ENCODE data around the gene ZC3H10. TPM values are rescaled to one million over a fixed set of nuclear protein-coding genes. Genes with fewer than 3 reads are reported as not detected.
A peak's percentile ranks its signal among the peaks of the same experiment; 100 is the strongest.

The ZC3H10 gene
- total and polyA plus RNA-seq, 2 of the 13 experiments (the other 11 are each of a cell fraction or from before 2014, with no cell fraction given), result 0.70 to 2.3 TPM

DNA sequence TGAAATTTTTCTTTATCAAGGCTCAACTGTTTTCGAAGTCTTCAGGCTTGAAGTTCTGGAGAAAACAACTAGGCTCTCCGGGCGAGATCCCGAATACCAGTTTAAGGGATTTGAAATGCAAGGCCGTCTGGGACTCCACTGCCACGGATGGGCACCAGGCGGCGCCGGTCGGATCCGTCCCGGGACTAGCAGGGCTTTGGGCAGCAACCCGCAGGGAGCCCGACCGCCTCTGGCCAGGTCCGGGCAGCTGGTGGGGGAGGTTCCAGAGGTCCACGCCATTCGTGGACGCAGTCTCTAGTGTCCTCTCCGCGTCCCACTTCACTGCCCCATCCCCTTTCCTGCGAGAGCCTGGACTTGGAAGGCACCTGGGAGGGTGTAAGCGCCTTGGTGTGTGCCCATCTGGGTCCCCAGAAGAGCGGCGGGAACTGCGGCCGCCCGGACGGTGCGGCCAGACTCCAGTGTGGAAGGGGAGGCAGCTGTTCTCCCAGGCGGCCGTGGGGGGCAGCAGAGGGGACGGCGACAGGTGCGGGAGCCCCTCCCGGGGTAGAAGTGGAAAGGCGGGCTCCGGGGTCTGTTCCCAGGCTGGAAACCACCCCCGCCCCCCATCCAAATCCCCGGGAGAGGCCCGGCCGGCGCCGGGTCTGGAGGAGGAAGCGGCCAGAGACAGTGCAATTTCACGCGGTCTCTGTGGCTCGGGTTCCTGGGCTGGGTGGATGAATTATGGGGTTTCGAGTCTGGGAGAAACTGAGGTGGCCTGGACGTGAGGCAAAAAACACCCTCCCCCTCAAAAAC lies 38.9 kb upstream of the ZC3H10 start (continued):
- TF ChIP-seq, protein P1, sequence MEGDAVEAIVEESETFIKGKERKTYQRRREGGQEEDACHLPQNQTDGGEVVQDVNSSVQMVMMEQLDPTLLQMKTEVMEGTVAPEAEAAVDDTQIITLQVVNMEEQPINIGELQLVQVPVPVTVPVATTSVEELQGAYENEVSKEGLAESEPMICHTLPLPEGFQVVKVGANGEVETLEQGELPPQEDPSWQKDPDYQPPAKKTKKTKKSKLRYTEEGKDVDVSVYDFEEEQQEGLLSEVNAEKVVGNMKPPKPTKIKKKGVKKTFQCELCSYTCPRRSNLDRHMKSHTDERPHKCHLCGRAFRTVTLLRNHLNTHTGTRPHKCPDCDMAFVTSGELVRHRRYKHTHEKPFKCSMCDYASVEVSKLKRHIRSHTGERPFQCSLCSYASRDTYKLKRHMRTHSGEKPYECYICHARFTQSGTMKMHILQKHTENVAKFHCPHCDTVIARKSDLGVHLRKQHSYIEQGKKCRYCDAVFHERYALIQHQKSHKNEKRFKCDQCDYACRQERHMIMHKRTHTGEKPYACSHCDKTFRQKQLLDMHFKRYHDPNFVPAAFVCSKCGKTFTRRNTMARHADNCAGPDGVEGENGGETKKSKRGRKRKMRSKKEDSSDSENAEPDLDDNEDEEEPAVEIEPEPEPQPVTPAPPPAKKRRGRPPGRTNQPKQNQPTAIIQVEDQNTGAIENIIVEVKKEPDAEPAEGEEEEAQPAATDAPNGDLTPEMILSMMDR (CRISPR knock-in tag; IDR thresholded peaks at IDR 0.05), result peak; percentile 83
- no peak for TF ChIP-seq ZBTB1 (CRISPR knock-in tag; IDR thresholded peaks at IDR 0.05; ENCODE audit: borderline replicate concordance)
- TF ChIP-seq HDAC6 (IDR thresholded peaks at IDR 0.05; ENCODE audit: low read depth, low read length), result no peak
- peak; percentile 58; the same call in 1 of the 2 replicates for TF ChIP-seq ZNF331 (CRISPR knock-in tag; IDR thresholded peaks at IDR 0.05)
- TF ChIP-seq RBM22 (optimal IDR thresholded peaks at IDR 0.05; ENCODE audit: low read length), result peak; percentile 84
- peak; percentile 81 for TF ChIP-seq ZC3H4 (CRISPR knock-in tag; IDR thresholded peaks at IDR 0.05; ENCODE audit: borderline replicate concordance)
- TF ChIP-seq SIN3A (IDR thresholded peaks at IDR 0.05; ENCODE audit: borderline replicate concordance, low read depth, low read length), result no peak
- peak; percentile 43 for TF ChIP-seq TEAD3 (CRISPR knock-in tag; optimal IDR thresholded peaks at IDR 0.05; ENCODE audit: borderline replicate concordance)
- TF ChIP-seq GATAD2A (CRISPR knock-in tag; IDR thresholded peaks at IDR 0.05), result peak; percentile 75
- TF ChIP-seq, protein P2, sequence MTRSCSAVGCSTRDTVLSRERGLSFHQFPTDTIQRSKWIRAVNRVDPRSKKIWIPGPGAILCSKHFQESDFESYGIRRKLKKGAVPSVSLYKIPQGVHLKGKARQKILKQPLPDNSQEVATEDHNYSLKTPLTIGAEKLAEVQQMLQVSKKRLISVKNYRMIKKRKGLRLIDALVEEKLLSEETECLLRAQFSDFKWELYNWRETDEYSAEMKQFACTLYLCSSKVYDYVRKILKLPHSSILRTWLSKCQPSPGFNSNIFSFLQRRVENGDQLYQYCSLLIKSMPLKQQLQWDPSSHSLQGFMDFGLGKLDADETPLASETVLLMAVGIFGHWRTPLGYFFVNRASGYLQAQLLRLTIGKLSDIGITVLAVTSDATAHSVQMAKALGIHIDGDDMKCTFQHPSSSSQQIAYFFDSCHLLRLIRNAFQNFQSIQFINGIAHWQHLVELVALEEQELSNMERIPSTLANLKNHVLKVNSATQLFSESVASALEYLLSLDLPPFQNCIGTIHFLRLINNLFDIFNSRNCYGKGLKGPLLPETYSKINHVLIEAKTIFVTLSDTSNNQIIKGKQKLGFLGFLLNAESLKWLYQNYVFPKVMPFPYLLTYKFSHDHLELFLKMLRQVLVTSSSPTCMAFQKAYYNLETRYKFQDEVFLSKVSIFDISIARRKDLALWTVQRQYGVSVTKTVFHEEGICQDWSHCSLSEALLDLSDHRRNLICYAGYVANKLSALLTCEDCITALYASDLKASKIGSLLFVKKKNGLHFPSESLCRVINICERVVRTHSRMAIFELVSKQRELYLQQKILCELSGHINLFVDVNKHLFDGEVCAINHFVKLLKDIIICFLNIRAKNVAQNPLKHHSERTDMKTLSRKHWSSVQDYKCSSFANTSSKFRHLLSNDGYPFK (CRISPR knock-in tag; IDR thresholded peaks at IDR 0.05; ENCODE audit: borderline replicate concordance), result peak; percentile 61; the same call in 1 of the 2 replicates
- TF ChIP-seq, protein P3, sequence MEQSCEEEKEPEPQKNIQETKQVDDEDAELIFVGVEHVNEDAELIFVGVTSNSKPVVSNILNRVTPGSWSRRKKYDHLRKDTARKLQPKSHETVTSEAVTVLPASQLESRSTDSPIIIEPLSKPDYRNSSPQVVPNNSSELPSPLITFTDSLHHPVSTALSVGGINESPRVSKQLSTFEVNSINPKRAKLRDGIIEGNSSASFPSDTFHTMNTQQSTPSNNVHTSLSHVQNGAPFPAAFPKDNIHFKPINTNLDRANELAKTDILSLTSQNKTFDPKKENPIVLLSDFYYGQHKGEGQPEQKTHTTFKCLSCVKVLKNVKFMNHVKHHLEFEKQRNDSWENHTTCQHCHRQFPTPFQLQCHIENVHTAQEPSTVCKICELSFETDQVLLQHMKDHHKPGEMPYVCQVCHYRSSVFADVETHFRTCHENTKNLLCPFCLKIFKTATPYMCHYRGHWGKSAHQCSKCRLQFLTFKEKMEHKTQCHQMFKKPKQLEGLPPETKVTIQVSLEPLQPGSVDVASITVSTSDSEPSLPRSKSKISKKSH (CRISPR knock-in tag; IDR thresholded peaks at IDR 0.05; ENCODE audit: borderline replicate concordance), result peak; percentile 81; the same call in 1 of the 2 replicates
- peak; percentile 41; the same call in 1 of the 2 replicates for TF ChIP-seq HDAC2 (CRISPR knock-in tag; IDR thresholded peaks at IDR 0.05)
- TF ChIP-seq MIER3 (CRISPR knock-in tag; IDR thresholded peaks at IDR 0.05; ENCODE audit: borderline replicate concordance), result peak; percentile 28; the same call in 1 of the 2 replicates
- peak; percentile 30; the same call in 1 of the 2 replicates for TF ChIP-seq TSC22D2 (CRISPR knock-in tag; IDR thresholded peaks at IDR 0.05; ENCODE audit: borderline replicate concordance)
- 0 out of 2 replicates have a peak, but pooled peaks have one; percentile 52 for TF ChIP-seq ZSCAN29 (CRISPR knock-in tag; conservative IDR thresholded peaks at IDR 0.05)
- 0 out of 2 replicates have a peak, but pooled peaks have one; percentile 73 for TF ChIP-seq SAFB2 (CRISPR knock-in tag; IDR thresholded peaks at IDR 0.05; ENCODE audit: borderline replicate concordance, low read depth)
- TF ChIP-seq FOXO1 (CRISPR knock-in tag; IDR thresholded peaks at IDR 0.05), result peak; percentile 37; the same call in 1 of the 2 replicates
- TF ChIP-seq SATB2 (CRISPR knock-in tag; IDR thresholded peaks at IDR 0.05), result peak; percentile 34; the same call in 1 of the 2 replicates
- no peak for TF ChIP-seq ZMYM2 (CRISPR knock-in tag; IDR thresholded peaks at IDR 0.05)
- TF ChIP-seq, protein P4, sequence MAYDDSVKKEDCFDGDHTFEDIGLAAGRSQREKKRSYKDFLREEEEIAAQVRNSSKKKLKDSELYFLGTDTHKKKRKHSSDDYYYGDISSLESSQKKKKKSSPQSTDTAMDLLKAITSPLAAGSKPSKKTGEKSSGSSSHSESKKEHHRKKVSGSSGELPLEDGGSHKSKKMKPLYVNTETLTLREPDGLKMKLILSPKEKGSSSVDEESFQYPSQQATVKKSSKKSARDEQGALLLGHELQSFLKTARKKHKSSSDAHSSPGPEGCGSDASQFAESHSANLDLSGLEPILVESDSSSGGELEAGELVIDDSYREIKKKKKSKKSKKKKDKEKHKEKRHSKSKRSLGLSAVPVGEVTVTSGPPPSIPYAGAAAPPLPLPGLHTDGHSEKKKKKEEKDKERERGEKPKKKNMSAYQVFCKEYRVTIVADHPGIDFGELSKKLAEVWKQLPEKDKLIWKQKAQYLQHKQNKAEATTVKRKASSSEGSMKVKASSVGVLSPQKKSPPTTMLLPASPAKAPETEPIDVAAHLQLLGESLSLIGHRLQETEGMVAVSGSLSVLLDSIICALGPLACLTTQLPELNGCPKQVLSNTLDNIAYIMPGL (CRISPR knock-in tag; IDR thresholded peaks at IDR 0.05; ENCODE audit: borderline replicate concordance in 1 of 2, low read depth in 1 of 2), result peak; percentile 93 to 99
- no peak for TF ChIP-seq NR1H2 (CRISPR knock-in tag; IDR thresholded peaks at IDR 0.05; ENCODE audit: borderline replicate concordance, low read depth)

Measured in HepG2 (cell line).